ENCODE results near the gene SNRPN. TPM values are rescaled to one million over a fixed set of nuclear protein-coding genes. Genes with fewer than 3 reads are reported as not detected.
"Not testable (repeated sequence)": the region's sequence is repeated elsewhere in the genome, so short reads cannot be mapped to it uniquely, and the experiment has no call there.

Gene SNRPN
- polyA plus RNA-seq, 1 donor = 211 TPM

GRCh38 chr15:24971052-24971451 is 16.3 kb downstream of the SNRPN start:
- no peak for DNase-seq (ENCODE audit: low read depth)

- DNase-seq (ENCODE audit: low read depth) = no peak
Measured at GRCh38 chr15:24971772-24972171, 17.0 kb downstream of the SNRPN start.

- not testable (repeated sequence) for DNase-seq (ENCODE audit: low read depth)
Measured at GRCh38 chr15:24972707-24973106, 17.9 kb downstream of the SNRPN start.

GRCh38 chr15:24976932-24977331 is 22.1 kb downstream of the SNRPN start:
- no peak for DNase-seq (ENCODE audit: low read depth)

- no peak for DNase-seq (ENCODE audit: low read depth)
Measured at GRCh38 chr15:24977686-24978085, 22.9 kb downstream of the SNRPN start.

- DNase-seq (ENCODE audit: low read depth) = no peak
Measured at GRCh38 chr15:24985224-24985623, 30.4 kb downstream of the SNRPN start.

- DNase-seq (ENCODE audit: low read depth) = no peak
Measured at GRCh38 chr15:24986653-24987052, 31.9 kb downstream of the SNRPN start.

GRCh38 chr15:25019434-25019833 is 64.6 kb downstream of the SNRPN start:
- DNase-seq (ENCODE audit: low read depth) = no peak

- DNase-seq (ENCODE audit: low read depth) = no peak
Measured at GRCh38 chr15:25022233-25022632, 67.4 kb downstream of the SNRPN start.

Other genes starting within 250 kb of the SNRPN start
- gene SNURF, start within 50 bp of the SNRPN start, polyA plus RNA-seq (ENCODE audit: insufficient read length) = 31.7 TPM

Measured in forelimb muscle (tissue), 1 donor.